ENCODE results near the gene EDDM3A. TPM values are rescaled to one million over a fixed set of nuclear protein-coding genes. Genes with fewer than 3 reads are reported as not detected.

Gene EDDM3A
- total RNA-seq, 1 experiment from 2014 or later, result not detected

- Histone ChIP-seq H3K4me3 (ENCODE audit: low read depth, low read length, poor library complexity, severe bottlenecking) (no peak overlapping the region), H3K36me3 (ENCODE audit: insufficient read depth, low read length, poor library complexity, severe bottlenecking) (no peaks in the 10 kb centered on the region), H3K9me3 (ENCODE audit: low read depth, low read length, poor library complexity, severe bottlenecking) (no peaks in the 10 kb centered on the region), H3K4me1 (ENCODE audit: insufficient read depth, low read length, poor library complexity, severe bottlenecking) (no peaks in the 10 kb centered on the region), H3K27ac (ENCODE audit: low read depth, low read length, poor library complexity, severe bottlenecking) (no peak overlapping the region), H3K27me3 (replicated peaks; ENCODE audit: insufficient read depth, low read depth, low read length, poor library complexity) (no peaks in the 10 kb centered on the region)
- no TSS peak for BruUV-seq (replicated peaks)
- intact Hi-C loops (cut with micrococcal nuclease; ENCODE audit: unreplicated experiment), result no loop called here
- no peak for DNase-seq (ENCODE audit: low spot score)
- ChIA-PET POLR2A (ENCODE audit: low non-redundant PET) (no interaction called here), CTCF (no interaction called here)
- TF ChIP-seq CTCF (conservative IDR thresholded peaks at IDR 0.05; ENCODE audit: low read depth, low read length) (no peak), EZH2 (IDR thresholded peaks at IDR 0.05; ENCODE audit: borderline replicate concordance, low read depth, low read length, poor library complexity, severe bottlenecking) (no peak)
Measured at GRCh38 chr14:20746566-20746965, 879 bp downstream of the EDDM3A start.

GRCh38 chr14:20748439-20748838 lies 2.8 kb downstream of the EDDM3A start:
- Histone ChIP-seq H3K36me3 (ENCODE audit: insufficient read depth, low read length, poor library complexity, severe bottlenecking) (no peaks in the 10 kb centered on the region), H3K9me3 (ENCODE audit: low read depth, low read length, poor library complexity, severe bottlenecking) (peaks cover 10% of the 10 kb centered on the region), H3K27ac (ENCODE audit: low read depth, low read length, poor library complexity, severe bottlenecking) (no peak overlapping the region), H3K4me3 (ENCODE audit: low read depth, low read length, poor library complexity, severe bottlenecking) (no peak overlapping the region), H3K4me1 (ENCODE audit: insufficient read depth, low read length, poor library complexity, severe bottlenecking) (no peaks in the 10 kb centered on the region), H3K27me3 (replicated peaks; ENCODE audit: insufficient read depth, low read depth, low read length, poor library complexity) (no peaks in the 10 kb centered on the region)
- intact Hi-C loops (cut with micrococcal nuclease; ENCODE audit: unreplicated experiment), result no loop called here
- ChIA-PET POLR2A (ENCODE audit: low non-redundant PET) (no interaction called here), CTCF (no interaction called here)
- DNase-seq (ENCODE audit: low spot score), result no peak
- no peak for TF ChIP-seq EZH2 (IDR thresholded peaks at IDR 0.05; ENCODE audit: borderline replicate concordance, low read depth, low read length, poor library complexity, severe bottlenecking)
- TF ChIP-seq CTCF (conservative IDR thresholded peaks at IDR 0.05; ENCODE audit: low read depth, low read length), result no peak
- no TSS peak for BruUV-seq (replicated peaks)

GRCh38 chr14:20750194-20750593 lies 4.5 kb downstream of the EDDM3A start:
- Histone ChIP-seq H3K27me3 (replicated peaks; ENCODE audit: insufficient read depth, low read depth, low read length, poor library complexity) (no peaks in the 10 kb centered on the region), H3K9me3 (ENCODE audit: low read depth, low read length, poor library complexity, severe bottlenecking) (peaks cover 10% of the 10 kb centered on the region), H3K4me1 (ENCODE audit: insufficient read depth, low read length, poor library complexity, severe bottlenecking) (no peaks in the 10 kb centered on the region), H3K27ac (ENCODE audit: low read depth, low read length, poor library complexity, severe bottlenecking) (no peak overlapping the region), H3K4me3 (ENCODE audit: low read depth, low read length, poor library complexity, severe bottlenecking) (no peak overlapping the region), H3K36me3 (ENCODE audit: insufficient read depth, low read length, poor library complexity, severe bottlenecking) (no peaks in the 10 kb centered on the region)
- TF ChIP-seq CTCF (conservative IDR thresholded peaks at IDR 0.05; ENCODE audit: low read depth, low read length), result no peak
- no peak for TF ChIP-seq EZH2 (IDR thresholded peaks at IDR 0.05; ENCODE audit: borderline replicate concordance, low read depth, low read length, poor library complexity, severe bottlenecking)
- DNase-seq (ENCODE audit: low spot score), result no peak
- POLR2A ChIA-PET (ENCODE audit: low non-redundant PET), result no interaction called here
- CTCF ChIA-PET, result no interaction called here
- no TSS peak for BruUV-seq (replicated peaks)
- intact Hi-C loops (cut with micrococcal nuclease; ENCODE audit: unreplicated experiment), result no loop called here

Data from A673 (cell line).